ENCODE measurements around the gene LEMD1.

DNA sequence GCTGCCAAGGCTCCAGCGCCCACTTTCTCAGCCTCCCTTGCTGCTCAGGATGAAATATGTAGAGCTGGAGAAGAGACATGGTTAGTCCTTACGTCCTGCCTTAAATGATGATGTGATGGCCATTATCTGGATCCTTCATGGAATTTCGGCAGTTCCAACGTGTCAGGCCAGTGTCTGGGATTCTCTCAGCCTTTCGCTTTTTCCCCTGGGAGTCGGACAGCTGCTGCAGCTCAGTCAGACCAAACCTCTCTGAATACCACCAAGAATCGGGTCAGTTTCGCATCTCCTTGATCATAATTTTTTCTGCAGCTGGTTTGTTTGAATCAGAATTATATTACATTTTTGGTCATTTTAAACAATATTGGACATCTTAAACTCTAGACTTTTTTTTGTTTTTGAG lies 42.8 kb downstream of the LEMD1 start:
- TF ChIP-seq, protein P1, sequence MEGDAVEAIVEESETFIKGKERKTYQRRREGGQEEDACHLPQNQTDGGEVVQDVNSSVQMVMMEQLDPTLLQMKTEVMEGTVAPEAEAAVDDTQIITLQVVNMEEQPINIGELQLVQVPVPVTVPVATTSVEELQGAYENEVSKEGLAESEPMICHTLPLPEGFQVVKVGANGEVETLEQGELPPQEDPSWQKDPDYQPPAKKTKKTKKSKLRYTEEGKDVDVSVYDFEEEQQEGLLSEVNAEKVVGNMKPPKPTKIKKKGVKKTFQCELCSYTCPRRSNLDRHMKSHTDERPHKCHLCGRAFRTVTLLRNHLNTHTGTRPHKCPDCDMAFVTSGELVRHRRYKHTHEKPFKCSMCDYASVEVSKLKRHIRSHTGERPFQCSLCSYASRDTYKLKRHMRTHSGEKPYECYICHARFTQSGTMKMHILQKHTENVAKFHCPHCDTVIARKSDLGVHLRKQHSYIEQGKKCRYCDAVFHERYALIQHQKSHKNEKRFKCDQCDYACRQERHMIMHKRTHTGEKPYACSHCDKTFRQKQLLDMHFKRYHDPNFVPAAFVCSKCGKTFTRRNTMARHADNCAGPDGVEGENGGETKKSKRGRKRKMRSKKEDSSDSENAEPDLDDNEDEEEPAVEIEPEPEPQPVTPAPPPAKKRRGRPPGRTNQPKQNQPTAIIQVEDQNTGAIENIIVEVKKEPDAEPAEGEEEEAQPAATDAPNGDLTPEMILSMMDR (IDR thresholded peaks at IDR 0.05; ENCODE audit: low read length) = no peak
- no peak for TF ChIP-seq EZH2 (IDR thresholded peaks at IDR 0.05; ENCODE audit: borderline replicate concordance, low read length)
